HepG2 (cell line): Measurements from ENCODE around the gene ATP10D. TPM values are rescaled to one million over a fixed set of nuclear protein-coding genes. Genes with fewer than 3 reads are reported as not detected.

Source experiments
- KDM5B ChIP-seq: sonication (generic); formaldehyde crosslinking; IDR thresholded peaks from 2 replicates; pipeline ENCODE4 v1.4.0; 2020; ENCODE audit warnings: missing genetic modification reagents, mild to moderate bottlenecking, borderline replicate concordance
- KLF12 ChIP-seq: sonication (generic); formaldehyde crosslinking; IDR thresholded peaks from 2 replicates; pipeline ENCODE4 v1.4.0; 2020; ENCODE audit warnings: missing genetic modification reagents, borderline replicate concordance
- ZBTB3 ChIP-seq: sonication (generic); formaldehyde crosslinking; IDR thresholded peaks from 2 replicates; pipeline ENCODE4 v1.4.0; 2020; ENCODE audit warnings: low read depth, mild to moderate bottlenecking, moderate library complexity, missing genetic modification reagents, borderline replicate concordance
- ZFP90 ChIP-seq: sonication (generic); formaldehyde crosslinking; IDR thresholded peaks from 2 replicates; pipeline ENCODE4 v1.8.0; 2022; ENCODE audit warnings: missing genetic modification reagents, mild to moderate bottlenecking, inconsistent platforms, borderline replicate concordance
- ZFX ChIP-seq: sonication (generic); formaldehyde crosslinking; IDR thresholded peaks from 2 replicates; pipeline ENCODE4 v1.4.0; 2020; ENCODE audit warnings: mild to moderate bottlenecking, low read depth, missing genetic modification reagents, moderate library complexity
- ZIK1 ChIP-seq: sonication (generic); formaldehyde crosslinking; IDR thresholded peaks from 2 replicates; pipeline ENCODE4 v1.5.0; 2020; ENCODE audit warnings: mild to moderate bottlenecking, low read depth, missing genetic modification reagents, borderline replicate concordance
- ZNF569 ChIP-seq: sonication (generic); formaldehyde crosslinking; IDR thresholded peaks from 2 replicates; pipeline ENCODE4 v1.5.0; 2020; ENCODE audit warnings: mild to moderate bottlenecking, missing genetic modification reagents, moderate library complexity, borderline replicate concordance
- ZNF720 ChIP-seq: sonication (generic); formaldehyde crosslinking; IDR thresholded peaks from 2 replicates; pipeline ENCODE4 v1.4.0; 2020; ENCODE audit warnings: missing genetic modification reagents
- polyA plus RNA-seq, 8 experiments: library from polyadenylated mRNA; depleted of rRNA in 3 of 8; stranded (reverse) in 7 of 8; unstranded in 1 of 8; fragments of >200 nt; fragmentation: Illumina TruSeq in 4 of 8; extraction: Trizol in 4 of 8; gene quantifications; 2 replicates each; pipeline versions ENCODE4 v1.2.1 to v1.2.3, GENCODE V29; 2011 to 2016; ENCODE audit warnings: low read depth in 4 of 8, missing spikeins in 1 of 8, mixed read lengths in 1 of 8; ENCODE audit not compliant: insufficient read depth in 1 of 8
- total RNA-seq, 5 experiments: library from RNA; depleted of rRNA; stranded (reverse); fragments of >200 nt; fragmentation: Illumina TruSeq; extraction: Trizol; gene quantifications; 2 replicates each; pipeline ENCODE4 v1.2.3, GENCODE V29; 2016; ENCODE audit warnings: low read depth in 1 of 5
- TF ChIP-seq, protein P1 (sequence below): sonication (generic); formaldehyde crosslinking; conservative IDR thresholded peaks from 2 replicates; pipeline ENCODE4 v1.4.0; 2020; ENCODE audit warnings: missing genetic modification reagents
- TF ChIP-seq, protein P2 (sequence below): sonication (generic); IDR thresholded peaks from 2 replicates; pipeline ENCODE4 v1.6.1; 2016; ENCODE audit warnings: low read depth, borderline replicate concordance
- TF ChIP-seq, protein P3 (sequence below): sonication (generic); formaldehyde crosslinking; IDR thresholded peaks from 2 replicates; pipeline ENCODE4 v1.9.0; 2021; ENCODE audit warnings: missing genetic modification reagents, mild to moderate bottlenecking, borderline replicate concordance
- TF ChIP-seq, protein P4 (sequence below): sonication (generic); formaldehyde crosslinking; IDR thresholded peaks from 2 replicates; pipeline ENCODE4 v1.8.1; 2022; ENCODE audit warnings: mild to moderate bottlenecking, missing genetic modification reagents
- TF ChIP-seq, protein P5 (sequence below): sonication (generic); formaldehyde crosslinking; IDR thresholded peaks from 2 replicates; pipeline ENCODE4 v1.4.0; 2020; ENCODE audit warnings: missing genetic modification reagents
- TF ChIP-seq, protein P6 (sequence below): sonication (generic); formaldehyde crosslinking; IDR thresholded peaks from 2 replicates; pipeline ENCODE4 v1.4.0; 2020; ENCODE audit warnings: mild to moderate bottlenecking, low read depth, missing genetic modification reagents
- TF ChIP-seq, protein P7 (sequence below): sonication (generic); formaldehyde crosslinking; IDR thresholded peaks from 2 replicates; pipeline ENCODE4 v1.8.1; 2022; ENCODE audit warnings: low read depth, mild to moderate bottlenecking, missing genetic modification reagents

ATP10D gene
- total and polyA plus RNA-seq, 2 of the 13 experiments (the other 11 are each of a cell fraction or from before 2014, with no cell fraction given): 2.2 to 9.8 TPM

DNA sequence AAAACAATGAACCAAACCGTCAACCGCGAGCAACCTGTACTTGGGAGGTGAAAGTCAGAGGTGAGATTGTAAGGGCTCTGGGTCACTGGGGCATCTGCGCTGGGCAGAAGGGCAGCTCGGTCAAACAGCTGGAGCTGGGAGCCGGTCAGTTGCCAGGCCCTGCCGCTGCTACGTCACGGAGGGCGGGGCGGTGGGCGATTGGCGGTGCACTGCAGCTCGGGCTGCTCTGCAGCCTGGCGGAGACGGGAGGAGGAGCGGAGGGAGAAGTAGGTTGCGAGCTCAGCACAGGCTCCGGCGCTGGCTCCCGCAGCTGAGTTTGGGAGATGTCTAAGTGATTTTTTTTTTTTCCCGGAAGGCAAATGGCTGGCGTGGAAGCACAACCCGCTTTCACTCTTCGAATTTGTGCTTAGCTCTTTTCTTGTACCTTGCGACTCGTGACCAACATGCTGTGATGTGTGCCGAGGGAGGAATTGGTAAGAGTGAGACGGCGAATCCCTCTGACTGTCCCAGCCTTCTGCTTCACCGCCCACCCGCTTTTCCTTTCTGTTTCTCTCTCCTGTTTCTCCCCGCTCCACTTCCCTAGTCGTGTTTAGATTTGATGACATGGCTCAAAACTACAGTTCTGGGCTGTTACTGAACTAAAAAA, at the start of gene ATP10D (continued):
- TF ChIP-seq, protein P1, sequence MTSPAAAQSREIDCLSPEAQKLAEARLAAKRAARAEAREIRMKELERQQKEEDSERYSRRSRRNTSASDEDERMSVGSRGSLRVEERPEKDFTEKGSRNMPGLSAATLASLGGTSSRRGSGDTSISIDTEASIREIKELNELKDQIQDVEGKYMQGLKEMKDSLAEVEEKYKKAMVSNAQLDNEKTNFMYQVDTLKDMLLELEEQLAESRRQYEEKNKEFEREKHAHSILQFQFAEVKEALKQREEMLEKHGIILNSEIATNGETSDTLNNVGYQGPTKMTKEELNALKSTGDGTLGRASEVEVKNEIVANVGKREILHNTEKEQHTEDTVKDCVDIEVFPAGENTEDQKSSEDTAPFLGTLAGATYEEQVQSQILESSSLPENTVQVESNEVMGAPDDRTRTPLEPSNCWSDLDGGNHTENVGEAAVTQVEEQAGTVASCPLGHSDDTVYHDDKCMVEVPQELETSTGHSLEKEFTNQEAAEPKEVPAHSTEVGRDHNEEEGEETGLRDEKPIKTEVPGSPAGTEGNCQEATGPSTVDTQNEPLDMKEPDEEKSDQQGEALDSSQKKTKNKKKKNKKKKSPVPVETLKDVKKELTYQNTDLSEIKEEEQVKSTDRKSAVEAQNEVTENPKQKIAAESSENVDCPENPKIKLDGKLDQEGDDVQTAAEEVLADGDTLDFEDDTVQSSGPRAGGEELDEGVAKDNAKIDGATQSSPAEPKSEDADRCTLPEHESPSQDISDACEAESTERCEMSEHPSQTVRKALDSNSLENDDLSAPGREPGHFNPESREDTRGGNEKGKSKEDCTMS: no peak
- TF ChIP-seq, protein P2, sequence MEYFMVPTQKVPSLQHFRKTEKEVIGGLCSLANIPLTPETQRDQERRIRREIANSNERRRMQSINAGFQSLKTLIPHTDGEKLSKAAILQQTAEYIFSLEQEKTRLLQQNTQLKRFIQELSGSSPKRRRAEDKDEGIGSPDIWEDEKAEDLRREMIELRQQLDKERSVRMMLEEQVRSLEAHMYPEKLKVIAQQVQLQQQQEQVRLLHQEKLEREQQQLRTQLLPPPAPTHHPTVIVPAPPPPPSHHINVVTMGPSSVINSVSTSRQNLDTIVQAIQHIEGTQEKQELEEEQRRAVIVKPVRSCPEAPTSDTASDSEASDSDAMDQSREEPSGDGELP: peak; percentile 96
- no peak for TF ChIP-seq ZNF569 (CRISPR knock-in tag)
- TF ChIP-seq, protein P3, sequence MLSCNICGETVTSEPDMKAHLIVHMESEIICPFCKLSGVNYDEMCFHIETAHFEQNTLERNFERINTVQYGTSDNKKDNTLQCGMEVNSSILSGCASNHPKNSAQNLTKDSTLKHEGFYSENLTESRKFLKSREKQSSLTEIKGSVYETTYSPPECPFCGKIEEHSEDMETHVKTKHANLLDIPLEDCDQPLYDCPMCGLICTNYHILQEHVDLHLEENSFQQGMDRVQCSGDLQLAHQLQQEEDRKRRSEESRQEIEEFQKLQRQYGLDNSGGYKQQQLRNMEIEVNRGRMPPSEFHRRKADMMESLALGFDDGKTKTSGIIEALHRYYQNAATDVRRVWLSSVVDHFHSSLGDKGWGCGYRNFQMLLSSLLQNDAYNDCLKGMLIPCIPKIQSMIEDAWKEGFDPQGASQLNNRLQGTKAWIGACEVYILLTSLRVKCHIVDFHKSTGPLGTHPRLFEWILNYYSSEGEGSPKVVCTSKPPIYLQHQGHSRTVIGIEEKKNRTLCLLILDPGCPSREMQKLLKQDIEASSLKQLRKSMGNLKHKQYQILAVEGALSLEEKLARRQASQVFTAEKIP (CRISPR knock-in tag): no peak
- 0 out of 2 replicates have a peak, but pooled peaks have one; percentile 52 for TF ChIP-seq KLF12 (CRISPR knock-in tag)
- no peak for TF ChIP-seq ZIK1 (CRISPR knock-in tag)
- TF ChIP-seq ZFX (CRISPR knock-in tag): peak; percentile 59
- TF ChIP-seq KDM5B: peak; percentile 53; the same call in 1 of the 2 replicates
- TF ChIP-seq, protein P4, sequence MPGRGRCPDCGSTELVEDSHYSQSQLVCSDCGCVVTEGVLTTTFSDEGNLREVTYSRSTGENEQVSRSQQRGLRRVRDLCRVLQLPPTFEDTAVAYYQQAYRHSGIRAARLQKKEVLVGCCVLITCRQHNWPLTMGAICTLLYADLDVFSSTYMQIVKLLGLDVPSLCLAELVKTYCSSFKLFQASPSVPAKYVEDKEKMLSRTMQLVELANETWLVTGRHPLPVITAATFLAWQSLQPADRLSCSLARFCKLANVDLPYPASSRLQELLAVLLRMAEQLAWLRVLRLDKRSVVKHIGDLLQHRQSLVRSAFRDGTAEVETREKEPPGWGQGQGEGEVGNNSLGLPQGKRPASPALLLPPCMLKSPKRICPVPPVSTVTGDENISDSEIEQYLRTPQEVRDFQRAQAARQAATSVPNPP: no peak
- peak; percentile 59; the same call in 1 of the 2 replicates for TF ChIP-seq ZFP90 (CRISPR knock-in tag)
- TF ChIP-seq, protein P5, sequence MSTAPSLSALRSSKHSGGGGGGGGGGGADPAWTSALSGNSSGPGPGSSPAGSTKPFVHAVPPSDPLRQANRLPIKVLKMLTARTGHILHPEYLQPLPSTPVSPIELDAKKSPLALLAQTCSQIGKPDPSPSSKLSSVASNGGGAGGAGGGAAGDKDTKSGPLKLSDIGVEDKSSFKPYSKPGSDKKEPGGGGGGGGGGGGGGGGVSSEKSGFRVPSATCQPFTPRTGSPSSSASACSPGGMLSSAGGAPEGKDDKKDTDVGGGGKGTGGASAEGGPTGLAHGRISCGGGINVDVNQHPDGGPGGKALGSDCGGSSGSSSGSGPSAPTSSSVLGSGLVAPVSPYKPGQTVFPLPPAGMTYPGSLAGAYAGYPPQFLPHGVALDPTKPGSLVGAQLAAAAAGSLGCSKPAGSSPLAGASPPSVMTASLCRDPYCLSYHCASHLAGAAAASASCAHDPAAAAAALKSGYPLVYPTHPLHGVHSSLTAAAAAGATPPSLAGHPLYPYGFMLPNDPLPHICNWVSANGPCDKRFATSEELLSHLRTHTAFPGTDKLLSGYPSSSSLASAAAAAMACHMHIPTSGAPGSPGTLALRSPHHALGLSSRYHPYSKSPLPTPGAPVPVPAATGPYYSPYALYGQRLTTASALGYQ (CRISPR knock-in tag): no peak
- TF ChIP-seq, protein P6, sequence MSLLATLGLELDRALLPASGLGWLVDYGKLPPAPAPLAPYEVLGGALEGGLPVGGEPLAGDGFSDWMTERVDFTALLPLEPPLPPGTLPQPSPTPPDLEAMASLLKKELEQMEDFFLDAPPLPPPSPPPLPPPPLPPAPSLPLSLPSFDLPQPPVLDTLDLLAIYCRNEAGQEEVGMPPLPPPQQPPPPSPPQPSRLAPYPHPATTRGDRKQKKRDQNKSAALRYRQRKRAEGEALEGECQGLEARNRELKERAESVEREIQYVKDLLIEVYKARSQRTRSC: no peak
- no peak for TF ChIP-seq ZBTB3
- TF ChIP-seq ZNF720: no peak
- TF ChIP-seq, protein P7, sequence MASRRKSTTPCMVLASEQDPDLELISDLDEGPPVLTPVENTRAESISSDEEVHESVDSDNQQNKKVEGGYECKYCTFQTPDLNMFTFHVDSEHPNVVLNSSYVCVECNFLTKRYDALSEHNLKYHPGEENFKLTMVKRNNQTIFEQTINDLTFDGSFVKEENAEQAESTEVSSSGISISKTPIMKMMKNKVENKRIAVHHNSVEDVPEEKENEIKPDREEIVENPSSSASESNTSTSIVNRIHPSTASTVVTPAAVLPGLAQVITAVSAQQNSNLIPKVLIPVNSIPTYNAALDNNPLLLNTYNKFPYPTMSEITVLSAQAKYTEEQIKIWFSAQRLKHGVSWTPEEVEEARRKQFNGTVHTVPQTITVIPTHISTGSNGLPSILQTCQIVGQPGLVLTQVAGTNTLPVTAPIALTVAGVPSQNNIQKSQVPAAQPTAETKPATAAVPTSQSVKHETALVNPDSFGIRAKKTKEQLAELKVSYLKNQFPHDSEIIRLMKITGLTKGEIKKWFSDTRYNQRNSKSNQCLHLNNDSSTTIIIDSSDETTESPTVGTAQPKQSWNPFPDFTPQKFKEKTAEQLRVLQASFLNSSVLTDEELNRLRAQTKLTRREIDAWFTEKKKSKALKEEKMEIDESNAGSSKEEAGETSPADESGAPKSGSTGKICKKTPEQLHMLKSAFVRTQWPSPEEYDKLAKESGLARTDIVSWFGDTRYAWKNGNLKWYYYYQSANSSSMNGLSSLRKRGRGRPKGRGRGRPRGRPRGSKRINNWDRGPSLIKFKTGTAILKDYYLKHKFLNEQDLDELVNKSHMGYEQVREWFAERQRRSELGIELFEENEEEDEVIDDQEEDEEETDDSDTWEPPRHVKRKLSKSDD (CRISPR knock-in tag): no peak
